ENCODE results near the gene SCLT1. TPM values are rescaled to one million over a fixed set of nuclear protein-coding genes. Genes with fewer than 3 reads are reported as not detected.

The SCLT1 gene
- polyA plus RNA-seq, 1 donor (not counting 4 experiments of a cell fraction or from before 2014, with no cell fraction given), result 5.8 TPM

GRCh38 chr4:128951316-128951715 lies 142.0 kb downstream of the SCLT1 start:
- Histone ChIP-seq H4K20me1 (ENCODE audit: control insufficient read depth, extremely low read depth, insufficient read depth, low read length) (no peaks in the 10 kb centered on the region), H2AFZ (ENCODE audit: control insufficient read depth, low read length) (no peak overlapping the region), H3K36me3 (ENCODE audit: control insufficient read depth in 2 of 2, extremely low read depth in 1 of 2, insufficient read depth in 2 of 2, low read length in 2 of 2) (no peaks in the 10 kb centered on the region), H3K79me2 (ENCODE audit: control insufficient read depth, insufficient read depth, low read length) (no peaks in the 10 kb centered on the region), H3K9ac (ENCODE audit: control insufficient read depth, extremely low read depth, insufficient read depth, low read length) (no peak overlapping the region), H3K4me1 (ENCODE audit: control insufficient read depth, extremely low read depth, insufficient read depth, low read length) (no peaks in the 10 kb centered on the region), H3K4me2 (ENCODE audit: control insufficient read depth, extremely low read depth, insufficient read depth, low read depth, low read length) (no peak overlapping the region), H3K9me1 (ENCODE audit: control insufficient read depth, extremely low read depth, insufficient read depth, low read length) (no peaks in the 10 kb centered on the region), H3K27me3 (ENCODE audit: control insufficient read depth, extremely low read depth, insufficient read depth, low read length) (no peaks in the 10 kb centered on the region), H3K9me3 (ENCODE audit: control insufficient read depth, low read depth, low read length) (no peaks in the 10 kb centered on the region), H3K4me3 (ENCODE audit: control insufficient read depth in 2 of 3, extremely low read depth in 1 of 3, insufficient read depth in 2 of 3, low read depth in 1 of 3, low read length in 3 of 3) (no peak overlapping the region), H3K27ac (ENCODE audit: control insufficient read depth, insufficient read depth, low read length) (no peak overlapping the region)
- no peak for DNase-seq (ENCODE audit: low read depth, low spot score)
- TF ChIP-seq CTCF (optimal IDR thresholded peaks at IDR 0.05 in 1 of 3, IDR thresholded peaks at IDR 0.05 in 1 of 3, conservative IDR thresholded peaks at IDR 0.05 in 1 of 3; ENCODE audit: extremely low read depth in 1 of 3, insufficient read depth in 2 of 3, low read length in 3 of 3), result no peak
- no peak for TF ChIP-seq EZH2 (IDR thresholded peaks at IDR 0.05; ENCODE audit: low read length)
- dilution Hi-C loops (cut with MboI; ENCODE audit: extremely low pct_ligation_motif_present, low sequenced_read_pairs), result no loop called here
- FAIRE-seq, result no peak

- H4K20me1 ChIP-seq (ENCODE audit: control insufficient read depth, extremely low read depth, insufficient read depth, low read length), result no peaks in the 10 kb centered on the region
- H3K9me3 ChIP-seq (ENCODE audit: control insufficient read depth, low read depth, low read length), result no peaks in the 10 kb centered on the region
- FAIRE-seq (no peak), DNase-seq (ENCODE audit: low read depth, low spot score) (no peak)
- H3K27ac ChIP-seq (ENCODE audit: control insufficient read depth, insufficient read depth, low read length), result no peak overlapping the region
- no peaks in the 10 kb centered on the region for H3K4me1 ChIP-seq (ENCODE audit: control insufficient read depth, extremely low read depth, insufficient read depth, low read length)
- dilution Hi-C loops (cut with MboI; ENCODE audit: extremely low pct_ligation_motif_present, low sequenced_read_pairs), result no loop called here
- H3K4me3 ChIP-seq (ENCODE audit: control insufficient read depth in 2 of 3, extremely low read depth in 1 of 3, insufficient read depth in 2 of 3, low read depth in 1 of 3, low read length in 3 of 3), result no peak overlapping the region
- TF ChIP-seq CTCF (optimal IDR thresholded peaks at IDR 0.05 in 1 of 3, IDR thresholded peaks at IDR 0.05 in 1 of 3, conservative IDR thresholded peaks at IDR 0.05 in 1 of 3; ENCODE audit: extremely low read depth in 1 of 3, insufficient read depth in 2 of 3, low read length in 3 of 3), result no peak
- no peaks in the 10 kb centered on the region for H3K27me3 ChIP-seq (ENCODE audit: control insufficient read depth, extremely low read depth, insufficient read depth, low read length)
- H2AFZ ChIP-seq (ENCODE audit: control insufficient read depth, low read length), result no peak overlapping the region
- no peaks in the 10 kb centered on the region for H3K9me1 ChIP-seq (ENCODE audit: control insufficient read depth, extremely low read depth, insufficient read depth, low read length)
- no peaks in the 10 kb centered on the region for H3K79me2 ChIP-seq (ENCODE audit: control insufficient read depth, insufficient read depth, low read length)
- H3K36me3 ChIP-seq (ENCODE audit: control insufficient read depth in 2 of 2, extremely low read depth in 1 of 2, insufficient read depth in 2 of 2, low read length in 2 of 2), result no peaks in the 10 kb centered on the region
- H3K9ac ChIP-seq (ENCODE audit: control insufficient read depth, extremely low read depth, insufficient read depth, low read length), result no peak overlapping the region
- no peak overlapping the region for H3K4me2 ChIP-seq (ENCODE audit: control insufficient read depth, extremely low read depth, insufficient read depth, low read depth, low read length)
Observed at GRCh38 chr4:128950796-128951195, 142.5 kb downstream of the SCLT1 start.

All from keratinocyte (primary cell).